Upper lobe of left lung (tissue), 6 donors: ENCODE results near the gene CHAT. TPM values are rescaled to one million over a fixed set of nuclear protein-coding genes. Genes with fewer than 3 reads are reported as not detected.

ENCODE experiments used
- ATAC-seq, 2 donors: fragments of 200-7000 bp; cut with Tn5 transposase; one replicate each; pipeline ENCODE4 v1.9.1; 2022; ENCODE audit warnings: mild to moderate bottlenecking in 2 of 2, moderate library complexity in 2 of 2; ENCODE audit not compliant: low FRiP score in 2 of 2
- DNase-seq, 2 donors: peaks; one replicate each; pipeline ENCODE4 v3.0.0-alpha.2; 2019 to 2020
- H3K27ac ChIP-seq, 4 donors: fragments of 200-600 bp; sonication (generic); one replicate each; pipeline ENCODE4 v1.5.1; 2016 to 2019
- H3K27me3 ChIP-seq, 4 donors: fragments of 200-600 bp; sonication (generic); one replicate each; pipeline ENCODE4 v1.5.1; 2017 to 2019
- H3K36me3 ChIP-seq, 4 donors: fragments of 200-600 bp; sonication (generic); one replicate each; pipeline ENCODE4 v1.5.1; 2016 to 2019
- H3K4me1 ChIP-seq, 4 donors: fragments of 200-600 bp; sonication (generic); one replicate each; pipeline ENCODE4 v1.5.1; 2018 to 2019
- H3K4me3 ChIP-seq, 4 donors: fragments of 200-600 bp; sonication (generic); one replicate each; pipeline ENCODE4 v1.5.1; 2017 to 2019; ENCODE audit warnings: mild to moderate bottlenecking in 2 of 4, moderate library complexity in 1 of 4
- H3K9me3 ChIP-seq, 4 donors: fragments of 200-600 bp; sonication (generic); one replicate each; pipeline ENCODE4 v1.5.1; 2018 to 2019
- EP300 ChIP-seq, 4 donors: sonication (generic); formaldehyde crosslinking; IDR thresholded peaks; one replicate each; pipeline ENCODE4 v1.5.1; 2017; ENCODE audit warnings: antibody characterized with exemption in 4 of 4, control low read depth in 2 of 4
- POLR2A ChIP-seq, 4 donors: fragments of 450-650 bp; IDR thresholded peaks; one replicate each; pipeline ENCODE4 v1.5.1; 2016 to 2017; ENCODE audit warnings: antibody characterized with exemption in 4 of 4, mild to moderate bottlenecking in 2 of 4
- POLR2AphosphoS5 ChIP-seq, 2 donors: sonication (generic); formaldehyde crosslinking; IDR thresholded peaks; one replicate each; pipeline ENCODE4 v1.5.1; 2017; ENCODE audit warnings: antibody characterized with exemption in 2 of 2
- WGBS, 2 donors: methylation state at CpG; one replicate each; pipeline ENCODE4 v1.1.5; 2017 to 2018; 5-methylcytosine and 5-hydroxymethylcytosine counted together
- total RNA-seq, 6 donors: library from RNA; depleted of rRNA in 4 of 6; stranded (reverse); fragments of >200 nt in 4 of 6; gene quantifications; one replicate each; pipeline versions ENCODE4 v1.1.0 to v1.2.1, GENCODE V29; 2016 to 2021
- TF ChIP-seq, protein P1 (sequence below), 6 experiments: fragments of 450-650 bp in 4 of 6; fragments of 200-600 bp in 2 of 6; sonication (generic) in 2 of 6; IDR thresholded peaks; one replicate each; pipeline ENCODE4 v1.5.1; 2016 to 2019; ENCODE audit warnings: antibody characterized with exemption in 6 of 6
- donor health status: DM: no; HTN: no; CAD: no; lungs with moderate emphysema.
- donor health status: DM: no; HTN: yes; CAD: no; lungs with severe emphysema.

CHAT gene
- total RNA-seq, 6 donors from 2014 or later: not detected

DNA sequence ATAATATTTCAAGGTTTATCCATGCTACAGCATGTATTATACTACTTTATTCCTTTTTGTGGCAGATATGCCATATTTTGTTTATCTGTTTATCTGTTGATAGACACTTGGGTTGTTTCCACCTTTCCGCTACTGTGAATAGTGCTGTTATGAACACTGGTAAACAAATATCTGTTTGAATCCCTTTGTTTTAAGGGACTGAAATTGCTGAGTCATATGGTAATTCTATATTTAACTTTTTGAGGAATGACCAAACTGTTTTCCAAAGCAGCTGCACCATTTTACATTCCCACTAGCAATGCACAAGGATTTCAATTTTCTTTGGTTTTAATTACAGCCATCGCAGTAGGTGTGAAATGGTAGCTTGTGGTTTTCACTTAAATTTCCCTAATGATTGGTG lies 69.0 kb downstream of the CHAT start:
- H3K4me1 ChIP-seq: peaks cover 0 to 7% (median 0%) of the 10 kb centered on the region in 4 donors
- DNase-seq: no peak
- no peak for ATAC-seq
- H3K9me3 ChIP-seq: peaks cover 0 to 3% (median 0%) of the 10 kb centered on the region in 4 donors
- no peak overlapping the region for H3K27ac ChIP-seq
- no peaks in the 10 kb centered on the region for H3K36me3 ChIP-seq
- no peak overlapping the region for H3K4me3 ChIP-seq
- 92 to 100% methylated on average over 2 of the region's 2 CpGs for WGBS, 2 donors
- H3K27me3 ChIP-seq: peaks cover 0 to 11% (median 2%) of the 10 kb centered on the region in 4 donors
- TF ChIP-seq POLR2A (IDR thresholded peaks at IDR 0.05) (no peak), EP300 (IDR thresholded peaks at IDR 0.05) (no peak), POLR2AphosphoS5 (IDR thresholded peaks at IDR 0.05) (no peak)
- TF ChIP-seq, protein P1, sequence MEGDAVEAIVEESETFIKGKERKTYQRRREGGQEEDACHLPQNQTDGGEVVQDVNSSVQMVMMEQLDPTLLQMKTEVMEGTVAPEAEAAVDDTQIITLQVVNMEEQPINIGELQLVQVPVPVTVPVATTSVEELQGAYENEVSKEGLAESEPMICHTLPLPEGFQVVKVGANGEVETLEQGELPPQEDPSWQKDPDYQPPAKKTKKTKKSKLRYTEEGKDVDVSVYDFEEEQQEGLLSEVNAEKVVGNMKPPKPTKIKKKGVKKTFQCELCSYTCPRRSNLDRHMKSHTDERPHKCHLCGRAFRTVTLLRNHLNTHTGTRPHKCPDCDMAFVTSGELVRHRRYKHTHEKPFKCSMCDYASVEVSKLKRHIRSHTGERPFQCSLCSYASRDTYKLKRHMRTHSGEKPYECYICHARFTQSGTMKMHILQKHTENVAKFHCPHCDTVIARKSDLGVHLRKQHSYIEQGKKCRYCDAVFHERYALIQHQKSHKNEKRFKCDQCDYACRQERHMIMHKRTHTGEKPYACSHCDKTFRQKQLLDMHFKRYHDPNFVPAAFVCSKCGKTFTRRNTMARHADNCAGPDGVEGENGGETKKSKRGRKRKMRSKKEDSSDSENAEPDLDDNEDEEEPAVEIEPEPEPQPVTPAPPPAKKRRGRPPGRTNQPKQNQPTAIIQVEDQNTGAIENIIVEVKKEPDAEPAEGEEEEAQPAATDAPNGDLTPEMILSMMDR (IDR thresholded peaks at IDR 0.05): no peak

DNA sequence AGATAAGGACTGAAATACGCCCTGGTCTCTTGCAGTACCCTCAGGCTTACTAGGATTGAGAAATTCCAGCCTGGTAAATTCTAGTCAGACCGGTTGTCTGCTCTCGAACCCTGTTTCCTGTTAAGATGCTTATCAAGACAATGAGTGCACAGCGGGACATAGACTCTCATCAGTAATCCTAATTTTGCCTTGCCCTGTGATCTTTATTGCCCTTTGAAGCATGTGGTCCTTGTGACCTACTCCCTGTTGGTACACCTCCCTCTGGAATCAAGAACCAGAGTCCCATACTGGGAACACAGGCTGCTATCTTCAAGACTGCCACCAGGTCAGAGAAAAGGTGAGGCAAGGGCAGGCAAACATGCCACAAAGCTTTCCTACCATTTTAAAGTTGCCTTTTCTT lies 72.8 kb downstream of the CHAT start:
- Histone ChIP-seq H3K27ac (no peak overlapping the region), H3K4me3 (no peak overlapping the region), H3K36me3 (no peaks in the 10 kb centered on the region), H3K4me1 (no peaks in the 10 kb centered on the region), H3K9me3 (no peaks in the 10 kb centered on the region), H3K27me3 (peaks cover 0 to 4% (median 0%) of the 10 kb centered on the region in 4 donors)
- no peak for TF ChIP-seq EP300 (IDR thresholded peaks at IDR 0.05)
- TF ChIP-seq, protein P1 (IDR thresholded peaks at IDR 0.05): no peak
- no peak for TF ChIP-seq POLR2AphosphoS5 (IDR thresholded peaks at IDR 0.05)
- 78 to 81% methylated on average over 4 of the region's 4 CpGs for WGBS, 2 donors
- ATAC-seq (no peak), DNase-seq (no peak)

DNA sequence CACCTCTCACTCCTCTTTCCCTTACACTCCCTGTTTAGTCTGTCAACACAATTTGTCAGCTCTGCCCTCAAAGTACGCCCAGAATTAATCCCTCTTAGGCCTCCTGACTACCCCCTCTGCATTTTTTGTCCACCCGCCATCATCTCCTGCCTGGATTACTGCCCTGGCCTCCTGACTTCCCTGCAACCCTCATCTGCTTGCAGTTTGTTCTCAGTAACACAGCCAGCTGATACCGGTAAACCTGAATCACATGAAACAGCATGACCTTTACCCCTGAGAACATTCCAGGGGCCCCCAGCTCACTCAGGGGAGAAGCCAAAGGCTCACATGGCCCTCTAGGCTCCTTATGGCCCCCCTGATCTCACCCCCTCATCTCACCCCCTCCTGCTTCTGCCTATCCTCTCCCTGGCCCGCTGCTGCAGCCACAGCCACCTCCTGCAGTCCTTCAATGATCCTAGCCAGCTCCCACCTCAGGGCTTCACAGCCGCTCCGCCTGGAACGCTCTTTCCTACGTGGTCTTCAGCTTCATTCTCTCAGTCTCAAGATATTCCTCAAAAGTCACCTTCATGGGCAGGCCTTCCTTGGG lies 74.5 kb downstream of the CHAT start:
- ATAC-seq: no peak
- H3K27ac ChIP-seq: no peak overlapping the region
- H3K4me3 ChIP-seq: no peak overlapping the region
- no peaks in the 10 kb centered on the region for H3K4me1 ChIP-seq
- TF ChIP-seq POLR2A (IDR thresholded peaks at IDR 0.05): no peak
- TF ChIP-seq POLR2AphosphoS5 (IDR thresholded peaks at IDR 0.05): no peak
- no peak for TF ChIP-seq EP300 (IDR thresholded peaks at IDR 0.05)
- TF ChIP-seq, protein P1 (IDR thresholded peaks at IDR 0.05): no peak
- DNase-seq: no peak
- H3K36me3 ChIP-seq: no peaks in the 10 kb centered on the region
- WGBS, 2 donors: 19 to 20% methylated on average over 8 of the region's 8 CpGs
- H3K9me3 ChIP-seq: peaks cover 0 to 2% (median 0%) of the 10 kb centered on the region in 4 donors
- peaks cover 0 to 4% (median 0%) of the 10 kb centered on the region in 4 donors for H3K27me3 ChIP-seq

DNA sequence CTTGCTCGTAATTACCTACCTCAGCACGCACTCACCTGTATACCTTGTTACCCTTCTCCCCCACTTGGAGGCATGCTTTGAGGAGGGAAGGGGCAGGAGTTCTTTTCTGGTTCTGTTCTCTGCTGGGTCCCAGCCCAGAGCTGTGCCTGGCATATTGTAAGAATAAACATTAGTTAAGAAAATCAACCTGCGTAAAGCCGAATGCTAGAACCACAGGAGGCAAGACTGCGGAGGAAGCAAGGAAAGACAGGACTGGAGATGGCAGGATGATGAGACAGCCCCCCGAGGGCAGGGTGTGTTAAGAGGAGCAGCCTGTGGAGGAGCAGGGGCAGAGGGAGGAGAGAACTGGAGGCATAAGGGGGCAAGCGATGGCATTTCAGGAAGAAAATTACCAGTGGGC lies 75.1 kb downstream of the CHAT start:
- Histone ChIP-seq H3K36me3 (no peaks in the 10 kb centered on the region), H3K9me3 (peaks cover 0 to 4% (median 0%) of the 10 kb centered on the region in 4 donors), H3K4me3 (no peak overlapping the region), H3K27ac (no peak overlapping the region), H3K4me1 (no peaks in the 10 kb centered on the region), H3K27me3 (peaks cover 0 to 4% (median 0%) of the 10 kb centered on the region in 4 donors)
- no peak for ATAC-seq
- TF ChIP-seq EP300 (IDR thresholded peaks at IDR 0.05) (no peak), POLR2AphosphoS5 (IDR thresholded peaks at IDR 0.05) (no peak), POLR2A (IDR thresholded peaks at IDR 0.05) (no peak)
- TF ChIP-seq, protein P1 (IDR thresholded peaks at IDR 0.05): no peak
- no peak for DNase-seq
- WGBS, 2 donors: 16 to 17% methylated on average over 7 of the region's 7 CpGs
